SK-N-SH (cell line): ENCODE measurements around the gene MEN1. TPM values are rescaled to one million over a fixed set of nuclear protein-coding genes. Genes with fewer than 3 reads are reported as not detected.

Experiments
- CTCF ChIA-PET: fragments of 300-600, 350-600 bp; formaldehyde crosslinking; extraction: SDS; loops from one replicate; lab custom pipeline; 2021; lab: Yijun Ruan, JAX
- POLR2A ChIA-PET: fragments of 350-600 bp; sonication (Branson Sonifier 250); formaldehyde crosslinking; extraction: SDS; loops from one replicate; lab custom pipeline; 2020; ENCODE audit warnings: antibody characterized with exemption, inconsistent platforms; lab: Yijun Ruan, JAX
- DNase-seq: peaks from one replicate; pipeline ENCODE4 v3.0.0; 2012
- H2AFZ ChIP-seq: fragments of 200-600 bp; sonication (generic); 2 replicates; pipeline ENCODE4 v1.8.1; 2016; ENCODE audit warnings: antibody characterized with exemption, mild to moderate bottlenecking, low read depth
- H3F3A ChIP-seq: fragments of 200-600 bp; sonication (generic); replicated peaks from 2 replicates; pipeline ENCODE3; 2016; ENCODE audit warnings: antibody characterized with exemption, mild to moderate bottlenecking; ENCODE audit not compliant: insufficient read depth
- H3K27ac ChIP-seq, 2 experiments: fragments of 200-500 bp in 1 of 2; fragments of 200-600 bp in 1 of 2; sonication (Bioruptor generic) in 1 of 2; sonication (generic), shearing (Covaris generic) in 1 of 2; 2 replicates each; pipeline versions ENCODE4 v1.5.1 to v1.6.1; 2014 to 2016; ENCODE audit warnings: low read depth in 2 of 2, inconsistent platforms in 1 of 2, low read length in 1 of 2, mild to moderate bottlenecking in 1 of 2, mixed read lengths in 1 of 2
- H3K27me3 ChIP-seq: fragments of 200-600 bp; sonication (generic), shearing (Covaris generic); 2 replicates; pipeline ENCODE4 v1.6.1; 2016; ENCODE audit warnings: mixed run types; ENCODE audit not compliant: insufficient read depth
- H3K36me3 ChIP-seq, 2 experiments: fragments of 200-500 bp in 1 of 2; fragments of 200-600 bp in 1 of 2; sonication (Bioruptor generic) in 1 of 2; sonication (generic) in 1 of 2; replicated peaks in 1 of 2; 2 replicates each; pipeline versions ENCODE3 to v1.5.1; 2014 to 2016; ENCODE audit warnings: low read length in 1 of 2, mild to moderate bottlenecking in 1 of 2; ENCODE audit not compliant: insufficient read depth in 2 of 2, control insufficient read depth in 1 of 2
- H3K4me1 ChIP-seq, 2 experiments: fragments of 200-500 bp in 1 of 2; fragments of 200-600 bp in 1 of 2; sonication (Bioruptor generic) in 1 of 2; sonication (generic), shearing (Covaris generic) in 1 of 2; 2 replicates each; pipeline versions ENCODE4 v1.5.1 to v1.6.1; 2014 to 2016; ENCODE audit warnings: low read depth in 1 of 2, low read length in 1 of 2, mixed run types in 1 of 2; ENCODE audit not compliant: insufficient read depth in 2 of 2, control insufficient read depth in 1 of 2
- H3K4me2 ChIP-seq: fragments of 200-600 bp; sonication (generic), shearing (Covaris generic); 2 replicates; pipeline ENCODE4 v1.6.1; 2017; ENCODE audit warnings: mixed run types
- H3K4me3 ChIP-seq, 2 experiments: fragments of 200-500 bp in 1 of 2; fragments of 200-600 bp in 1 of 2; sonication (Bioruptor generic) in 1 of 2; sonication (generic), shearing (Covaris generic) in 1 of 2; 2 replicates each; pipeline versions ENCODE4 v1.5.1 to v1.8.1; 2014 to 2016; ENCODE audit warnings: low read depth in 2 of 2, inconsistent platforms in 1 of 2, low read length in 1 of 2, mild to moderate bottlenecking in 1 of 2, mixed read lengths in 1 of 2, moderate library complexity in 1 of 2
- H3K79me2 ChIP-seq: fragments of 200-600 bp; sonication (generic); 2 replicates; pipeline ENCODE4 v1.8.1; 2017; ENCODE audit warnings: mild to moderate bottlenecking; ENCODE audit not compliant: insufficient read depth
- H3K9ac ChIP-seq: fragments of 200-600 bp; sonication (generic); 2 replicates; pipeline ENCODE4 v1.6.1; 2017; ENCODE audit warnings: mixed run types
- H3K9me2 ChIP-seq: fragments of 200-600 bp; sonication (generic); 2 replicates; pipeline ENCODE4 v1.6.1; 2017; ENCODE audit warnings: mixed run types
- H3K9me3 ChIP-seq: fragments of 200-600 bp; sonication (generic); 2 replicates; pipeline ENCODE4 v1.6.1; 2017; ENCODE audit warnings: mixed run types, mild to moderate bottlenecking, moderate library complexity
- H4K20me1 ChIP-seq: fragments of 200-600 bp; sonication (generic); 2 replicates; pipeline ENCODE4 v1.6.1; 2017; ENCODE audit warnings: mild to moderate bottlenecking, mixed run types; ENCODE audit not compliant: insufficient read depth
- CHD2 ChIP-seq: fragments of 150-350 bp; IDR thresholded peaks from 2 replicates; pipeline ENCODE4 v1.6.1; 2018; ENCODE audit warnings: low read length; ENCODE audit not compliant: partially characterized antibody
- EP300 ChIP-seq, 2 experiments: IDR thresholded peaks; 2 replicates each; pipeline versions ENCODE4 v1.4.0 to v1.6.1; 2012; ENCODE audit warnings: borderline replicate concordance in 1 of 2, low read depth in 1 of 2, low read length in 1 of 2
- EZH2phosphoT487 ChIP-seq: fragments of 200-600 bp; sonication (generic); IDR thresholded peaks from 2 replicates; pipeline ENCODE4 v1.6.1; 2017; ENCODE audit warnings: low read depth, mixed run types, mild to moderate bottlenecking, antibody characterized with exemption, moderate library complexity, borderline replicate concordance
- GABPA ChIP-seq: IDR thresholded peaks from 2 replicates; pipeline ENCODE4 v1.4.0; 2012; ENCODE audit warnings: low read depth, mild to moderate bottlenecking
- JUND ChIP-seq: IDR thresholded peaks from 2 replicates; pipeline ENCODE4 v1.4.0; 2012
- MXI1 ChIP-seq: IDR thresholded peaks from 2 replicates; pipeline ENCODE4 v1.6.1; 2012; ENCODE audit warnings: mild to moderate bottlenecking, low read depth, low read length, improper control_type of control experiment
- NFIC ChIP-seq: IDR thresholded peaks from 2 replicates; pipeline ENCODE4 v1.4.0; 2012; ENCODE audit warnings: borderline replicate concordance
- POLR2AphosphoS5 ChIP-seq: IDR thresholded peaks from 2 replicates; pipeline ENCODE4 v1.6.1; 2012; ENCODE audit warnings: low read depth, low read length
- RXRA ChIP-seq: IDR thresholded peaks from 2 replicates; pipeline ENCODE4 v1.4.0; 2012; ENCODE audit warnings: low read depth, mild to moderate bottlenecking, borderline replicate concordance
- YY1 ChIP-seq: IDR thresholded peaks from 2 replicates; pipeline ENCODE4 v1.4.0; 2012; ENCODE audit warnings: low read depth, mild to moderate bottlenecking
- WGBS: methylation state at CpG from one replicate; pipeline ENCODE4 v1.1.6; 2017; ENCODE audit warnings: low lambda C conversion rate; 5-methylcytosine and 5-hydroxymethylcytosine counted together
- polyA plus RNA-seq, 3 experiments: library from polyadenylated mRNA; depleted of rRNA; stranded (reverse); fragments of >200 nt; gene quantifications; 2 replicates each; pipeline ENCODE4 v1.2.3, GENCODE V29; 2012
- TF ChIP-seq, protein P1 (sequence below): fragments of 150-350 bp; IDR thresholded peaks from 2 replicates; pipeline ENCODE4 v1.6.1; 2017; ENCODE audit warnings: antibody characterized with exemption, low read length, low read depth, borderline replicate concordance
- TF ChIP-seq, protein P2 (sequence below): fragments of 150-350 bp; IDR thresholded peaks from 2 replicates; pipeline ENCODE4 v1.6.1; 2016; ENCODE audit warnings: mild to moderate bottlenecking, low read depth, low read length
- TF ChIP-seq, protein P3 (sequence below): IDR thresholded peaks from 2 replicates; pipeline ENCODE4; 2012

MEN1 gene
- polyA plus RNA-seq, 1 of the 3 experiments (the other 2 are of a cell fraction): 52.9 TPM

DNA sequence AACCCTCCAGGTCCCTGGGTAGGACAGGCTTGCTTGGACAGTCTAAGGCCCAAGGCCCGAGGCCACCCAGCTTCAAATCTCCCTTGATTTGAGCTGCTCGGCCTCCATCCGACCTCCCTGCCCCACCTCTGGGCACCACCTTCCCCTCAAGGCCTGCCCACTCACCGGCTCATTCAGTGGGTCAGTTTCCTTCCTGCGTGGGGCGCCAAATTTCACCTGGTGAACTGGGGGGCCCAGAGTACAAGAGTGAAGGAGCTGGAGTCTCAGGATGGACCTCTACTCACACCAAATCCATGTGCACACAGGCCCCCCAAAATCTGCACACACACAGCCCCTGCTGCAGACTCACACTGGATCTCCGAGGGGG is 11.1 kb downstream of the MEN1 start (continued):
- no peak for TF ChIP-seq RXRA

DNA sequence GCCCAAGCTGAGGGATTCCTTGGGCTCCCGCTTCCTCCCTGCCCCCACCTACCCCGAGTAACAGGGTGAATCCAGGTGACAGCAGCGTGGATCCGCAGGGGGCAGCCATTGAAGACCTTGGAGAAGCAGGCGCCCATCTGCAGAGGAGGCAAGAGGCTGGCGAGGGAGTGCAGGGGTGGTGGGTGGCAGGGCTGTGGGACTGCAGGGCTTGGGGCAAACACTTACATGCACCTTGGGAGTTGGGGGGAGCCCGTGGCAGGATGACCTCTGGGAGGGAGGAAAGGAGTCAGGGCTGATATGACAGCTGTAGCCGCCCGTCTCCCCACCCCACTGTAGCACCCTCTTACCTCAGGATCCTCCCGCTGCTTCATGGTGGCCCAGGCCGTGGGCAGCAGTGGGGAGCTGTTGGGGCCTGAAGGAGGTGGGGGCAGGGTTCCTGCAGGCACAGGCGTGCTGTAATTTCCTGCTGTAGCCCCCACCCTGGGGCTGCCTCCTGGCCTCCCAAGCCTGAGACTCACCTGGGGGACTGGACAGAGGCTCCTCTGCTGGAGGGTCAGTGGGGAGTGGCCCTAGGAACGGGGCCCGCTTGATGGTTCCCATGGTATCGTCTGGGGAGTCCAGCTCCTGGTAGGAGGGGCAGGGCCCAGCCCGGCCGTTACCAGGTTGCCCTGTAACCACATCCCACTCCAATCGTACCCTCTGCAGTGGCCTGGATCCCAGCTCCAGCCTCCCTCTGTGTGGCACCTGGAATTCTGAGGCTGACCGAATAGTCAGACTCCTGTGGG is 13.4 kb downstream of the MEN1 start:
- Histone ChIP-seq H3K4me1 (peaks cover 0 to 2% of the 10 kb centered on the region in 2 experiments; a peak in 1 of 4 replicates), H3K4me2 (no peak overlapping the region), H3K9ac (no peak overlapping the region), H3F3A (no peaks in the 10 kb centered on the region), H3K27ac (no peak overlapping the region), H2AFZ (no peak overlapping the region), H3K27me3 (no peaks in the 10 kb centered on the region), H3K79me2 (no peaks in the 10 kb centered on the region), H4K20me1 (no peaks in the 10 kb centered on the region), H3K36me3 (peaks cover 0 to 14% of the 10 kb centered on the region in 2 experiments), H3K9me2 (no peaks in the 10 kb centered on the region), H3K9me3 (no peaks in the 10 kb centered on the region), H3K4me3 (no peak overlapping the region)
- CTCF ChIA-PET: interaction anchor here (1.0 to 2.0 kb wide), 2 partner anchors 12 kb away, joined by 4 to 5 read pairs; no protein-coding TSS in a partner anchor
- TF ChIP-seq NFIC (no peak), JUND (no peak), EP300 (IDR thresholded peaks at IDR 0.05; ENCODE audit: borderline replicate concordance in 1 of 2, low read depth in 1 of 2, low read length in 1 of 2) (no peak), CHD2 (no peak), YY1 (no peak), GABPA (no peak), EZH2phosphoT487 (no peak), POLR2AphosphoS5 (no peak), MXI1 (no peak)
- TF ChIP-seq, protein P1, sequence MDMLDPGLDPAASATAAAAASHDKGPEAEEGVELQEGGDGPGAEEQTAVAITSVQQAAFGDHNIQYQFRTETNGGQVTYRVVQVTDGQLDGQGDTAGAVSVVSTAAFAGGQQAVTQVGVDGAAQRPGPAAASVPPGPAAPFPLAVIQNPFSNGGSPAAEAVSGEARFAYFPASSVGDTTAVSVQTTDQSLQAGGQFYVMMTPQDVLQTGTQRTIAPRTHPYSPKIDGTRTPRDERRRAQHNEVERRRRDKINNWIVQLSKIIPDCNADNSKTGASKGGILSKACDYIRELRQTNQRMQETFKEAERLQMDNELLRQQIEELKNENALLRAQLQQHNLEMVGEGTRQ: no peak
- TF ChIP-seq, protein P2, sequence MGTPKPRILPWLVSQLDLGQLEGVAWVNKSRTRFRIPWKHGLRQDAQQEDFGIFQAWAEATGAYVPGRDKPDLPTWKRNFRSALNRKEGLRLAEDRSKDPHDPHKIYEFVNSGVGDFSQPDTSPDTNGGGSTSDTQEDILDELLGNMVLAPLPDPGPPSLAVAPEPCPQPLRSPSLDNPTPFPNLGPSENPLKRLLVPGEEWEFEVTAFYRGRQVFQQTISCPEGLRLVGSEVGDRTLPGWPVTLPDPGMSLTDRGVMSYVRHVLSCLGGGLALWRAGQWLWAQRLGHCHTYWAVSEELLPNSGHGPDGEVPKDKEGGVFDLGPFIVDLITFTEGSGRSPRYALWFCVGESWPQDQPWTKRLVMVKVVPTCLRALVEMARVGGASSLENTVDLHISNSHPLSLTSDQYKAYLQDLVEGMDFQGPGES: no peak
- TF ChIP-seq, protein P3, sequence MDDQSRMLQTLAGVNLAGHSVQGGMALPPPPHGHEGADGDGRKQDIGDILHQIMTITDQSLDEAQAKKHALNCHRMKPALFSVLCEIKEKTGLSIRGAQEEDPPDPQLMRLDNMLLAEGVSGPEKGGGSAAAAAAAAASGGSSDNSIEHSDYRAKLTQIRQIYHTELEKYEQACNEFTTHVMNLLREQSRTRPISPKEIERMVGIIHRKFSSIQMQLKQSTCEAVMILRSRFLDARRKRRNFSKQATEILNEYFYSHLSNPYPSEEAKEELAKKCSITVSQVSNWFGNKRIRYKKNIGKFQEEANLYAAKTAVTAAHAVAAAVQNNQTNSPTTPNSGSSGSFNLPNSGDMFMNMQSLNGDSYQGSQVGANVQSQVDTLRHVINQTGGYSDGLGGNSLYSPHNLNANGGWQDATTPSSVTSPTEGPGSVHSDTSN: no peak
- WGBS: 96% methylated on average over 9 of the region's 19 CpGs
- DNase-seq: no peak
- POLR2A ChIA-PET: interaction anchor here (0.9 kb wide), 1 partner anchor 13 kb away, joined by 3 read pairs; no protein-coding TSS in a partner anchor
